H1 (cell line): ENCODE results near the gene JAKMIP3. TPM values are rescaled to one million over a fixed set of nuclear protein-coding genes. Genes with fewer than 3 reads are reported as not detected.

Experiments
- CTCF ChIA-PET: fragments of 300-600 bp; sonication (Branson Sonifier 250); formaldehyde crosslinking; loops from one replicate; lab custom pipeline; 2021; ENCODE audit not compliant: partially characterized antibody; lab: Charles Lee
- POLR2A ChIA-PET: fragments of 300-600 bp; sonication (Branson Sonifier 250); formaldehyde crosslinking; loops from one replicate; lab custom pipeline; 2021; ENCODE audit warnings: inconsistent platforms; ENCODE audit not compliant: partially characterized antibody; lab: Charles Lee
- DNase-seq, 2 experiments: peaks; one replicate each; pipeline versions ENCODE4 v3.0.0 to v3.0.0-alpha.2; 2010 to 2022; ENCODE audit warnings: low spot score in 2 of 2, low read depth in 1 of 2, mixed read lengths in 1 of 2
- FAIRE-seq: peaks from 2 replicates; lab custom pipeline; 2011; peaks lifted over from hg19 to GRCh38; lab: Jason Lieb, UNC
- H2AFZ ChIP-seq: 2 replicates; pipeline ENCODE4 v1.8.1; 2012; ENCODE audit warnings: low read length, inconsistent platforms
- H2AK5ac ChIP-seq: 2 replicates; pipeline ENCODE4 v1.6.1; 2013; ENCODE audit warnings: low read depth, low read length
- H2BK120ac ChIP-seq: replicated peaks from 2 replicates; pipeline ENCODE3; 2013; ENCODE audit warnings: low read depth, low read length, inconsistent platforms
- H2BK12ac ChIP-seq: 2 replicates; pipeline ENCODE4 v1.6.1; 2013; ENCODE audit warnings: low read depth, low read length
- H2BK15ac ChIP-seq: 2 replicates; pipeline ENCODE4 v1.6.1; 2013; ENCODE audit warnings: low read length
- H2BK20ac ChIP-seq: 2 replicates; pipeline ENCODE4 v1.6.1; 2013; ENCODE audit warnings: low read length
- H2BK5ac ChIP-seq: 2 replicates; pipeline ENCODE4 v1.6.1; 2013; ENCODE audit warnings: low read depth, low read length
- H3K14ac ChIP-seq: 2 replicates; pipeline ENCODE4 v1.6.1; 2013; ENCODE audit warnings: inconsistent platforms; ENCODE audit not compliant: insufficient read length
- H3K18ac ChIP-seq: 2 replicates; pipeline ENCODE4 v1.6.1; 2013; ENCODE audit warnings: low read length; ENCODE audit errors: extremely low read depth
- H3K23ac ChIP-seq: 2 replicates; pipeline ENCODE4 v1.6.1; 2013; ENCODE audit warnings: inconsistent platforms; ENCODE audit not compliant: insufficient read length
- H3K23me2 ChIP-seq: 2 replicates; pipeline ENCODE4 v1.6.1; 2013; ENCODE audit warnings: low read depth, low read length
- H3K27ac ChIP-seq: 2 replicates; pipeline ENCODE4 v1.6.1; 2011; ENCODE audit warnings: low read depth, low read length, inconsistent platforms
- H3K27me3 ChIP-seq, 4 experiments: replicated peaks in 1 of 4; 1 replicate in 1 of 4; 2 replicates in 3 of 4; pipeline versions ENCODE4 v1.6.1 to v1.8.1; 2011 to 2013; ENCODE audit warnings: low read length in 3 of 4, mild to moderate bottlenecking in 3 of 4, inconsistent platforms in 2 of 4, mixed read lengths in 2 of 4, moderate library complexity in 1 of 4; ENCODE audit not compliant: control insufficient read depth in 3 of 4, insufficient read depth in 3 of 4; ENCODE audit errors: extremely low read depth in 1 of 4
- H3K36me3 ChIP-seq, 4 experiments: 2 replicates each; pipeline versions ENCODE4 v1.6.1 to v1.8.1; 2011 to 2013; ENCODE audit warnings: mild to moderate bottlenecking in 4 of 4, low read length in 3 of 4, moderate library complexity in 2 of 4, control low read depth in 1 of 4, inconsistent platforms in 1 of 4; ENCODE audit not compliant: insufficient read depth in 4 of 4, control insufficient read depth in 2 of 4
- H3K4ac ChIP-seq: replicated peaks from 2 replicates; pipeline ENCODE3; 2013; ENCODE audit warnings: low read length, low read depth, mixed read lengths, inconsistent platforms; ENCODE audit not compliant: insufficient read length
- H3K4me1 ChIP-seq, 4 experiments: replicated peaks in 1 of 4; 1 replicate in 1 of 4; 2 replicates in 3 of 4; pipeline versions ENCODE4 v1.6.1 to v1.8.1; 2011 to 2013; ENCODE audit warnings: low read length in 3 of 4, inconsistent platforms in 2 of 4, mixed read lengths in 1 of 4; ENCODE audit not compliant: insufficient read depth in 4 of 4, control insufficient read depth in 3 of 4
- H3K4me2 ChIP-seq, 2 experiments: 2 replicates each; pipeline versions ENCODE4 v1.6.1 to v1.8.1; 2011 to 2013; ENCODE audit warnings: low read depth in 2 of 2, low read length in 2 of 2, control low read depth in 1 of 2, inconsistent platforms in 1 of 2, mild to moderate bottlenecking in 1 of 2; ENCODE audit not compliant: insufficient read depth in 1 of 2
- H3K4me3 ChIP-seq, 4 experiments: fragments of 200-600, 300-600 bp in 1 of 4; sonication (generic), shearing (Covaris generic), sonication (Bioruptor Twin) in 1 of 4; 2 replicates each; pipeline versions ENCODE4 v1.5.1 to v1.8.1; 2011 to 2016; ENCODE audit warnings: low read length in 4 of 4, low read depth in 3 of 4, control low read depth in 2 of 4, inconsistent platforms in 2 of 4, mild to moderate bottlenecking in 2 of 4, mixed read lengths in 1 of 4, moderate library complexity in 1 of 4; ENCODE audit not compliant: insufficient read depth in 2 of 4; ENCODE audit errors: extremely low read depth in 1 of 4
- H3K56ac ChIP-seq: replicated peaks from 2 replicates; pipeline ENCODE3; 2013; ENCODE audit warnings: low read depth, mild to moderate bottlenecking, mixed read lengths, low read length, inconsistent platforms; ENCODE audit not compliant: insufficient read length
- H3K79me1 ChIP-seq: 2 replicates; pipeline ENCODE4 v1.6.1; 2013; ENCODE audit warnings: low read depth, low read length, control low read depth
- H3K79me2 ChIP-seq, 2 experiments: 2 replicates each; pipeline versions ENCODE4 v1.6.1 to v1.8.1; 2012 to 2013; ENCODE audit warnings: low read length in 2 of 2, mild to moderate bottlenecking in 2 of 2, inconsistent platforms in 1 of 2; ENCODE audit not compliant: insufficient read depth in 2 of 2, control insufficient read depth in 1 of 2
- H3K9ac ChIP-seq, 4 experiments: replicated peaks in 1 of 4; 1 replicate in 1 of 4; 2 replicates in 3 of 4; pipeline versions ENCODE4 v1.6.1 to v1.8.1; 2011 to 2013; ENCODE audit warnings: low read depth in 3 of 4, low read length in 3 of 4, control low read depth in 2 of 4, mild to moderate bottlenecking in 2 of 4, moderate library complexity in 2 of 4, inconsistent platforms in 1 of 4; ENCODE audit errors: extremely low read depth in 1 of 4
- H3K9me3 ChIP-seq, 2 experiments: 2 replicates each; pipeline versions ENCODE4 v1.6.1 to v1.8.1; 2012 to 2013; ENCODE audit warnings: mild to moderate bottlenecking in 2 of 2, moderate library complexity in 2 of 2, control low read depth in 1 of 2, inconsistent platforms in 1 of 2, low read depth in 1 of 2, low read length in 1 of 2, mixed read lengths in 1 of 2; ENCODE audit not compliant: insufficient read depth in 2 of 2
- H4K20me1 ChIP-seq, 2 experiments: replicated peaks in 1 of 2; 2 replicates each; pipeline versions ENCODE3 to v1.8.1; 2011 to 2013; ENCODE audit warnings: inconsistent platforms in 2 of 2, low read length in 2 of 2, mild to moderate bottlenecking in 1 of 2; ENCODE audit not compliant: insufficient read depth in 2 of 2, control insufficient read depth in 1 of 2
- H4K5ac ChIP-seq: 2 replicates; pipeline ENCODE4 v1.6.1; 2013; ENCODE audit warnings: low read length, low read depth, mixed read lengths, inconsistent platforms; ENCODE audit not compliant: insufficient read length
- H4K8ac ChIP-seq: 2 replicates; pipeline ENCODE4 v1.8.0; 2013; ENCODE audit warnings: mild to moderate bottlenecking, moderate library complexity, low read length, inconsistent platforms; ENCODE audit not compliant: insufficient read depth; ENCODE audit errors: extremely low read depth
- H4K91ac ChIP-seq: replicated peaks from 2 replicates; pipeline ENCODE3; 2013; ENCODE audit warnings: low read length, mixed read lengths, inconsistent platforms; ENCODE audit not compliant: insufficient read length
- CTCF ChIP-seq, 3 experiments: IDR thresholded peaks; 1 replicate in 2 of 3; 2 replicates in 1 of 3; pipeline versions ENCODE4 v1.5.1 to v1.6.1; 2011; ENCODE audit warnings: low read length in 3 of 3, mild to moderate bottlenecking in 3 of 3, inconsistent platforms in 2 of 3, low read depth in 1 of 3, moderate library complexity in 1 of 3; ENCODE audit not compliant: insufficient read depth in 1 of 3; ENCODE audit errors: control extremely low read depth in 1 of 3
- RAD21 ChIP-seq, 2 experiments: IDR thresholded peaks in 1 of 2; conservative IDR thresholded peaks in 1 of 2; 2 replicates each; pipeline ENCODE4 v1.6.1; 2011; ENCODE audit warnings: low read depth in 2 of 2, low read length in 2 of 2, improper control_type of control experiment in 1 of 2, inconsistent platforms in 1 of 2, mild to moderate bottlenecking in 1 of 2, moderate library complexity in 1 of 2
- YY1 ChIP-seq: IDR thresholded peaks from 2 replicates; pipeline ENCODE4 v1.6.1; 2011; ENCODE audit warnings: low read depth, mild to moderate bottlenecking, low read length
- whole genome bisulfite sequencing, 2 experiments: shearing (Covaris generic) in 1 of 2; methylation state at CpG; one replicate each; pipeline versions ENCODE4 v1.1.6 to v1.1.7; 2013 to 2015; ENCODE audit warnings: low lambda C conversion rate in 2 of 2, mixed read lengths in 2 of 2, inconsistent platforms in 1 of 2, low coverage in 1 of 2, missing lambda C conversion rate in 1 of 2; ENCODE audit not compliant: insufficient replicate concordance in 2 of 2, insufficient coverage in 1 of 2, insufficient read length in 1 of 2; ENCODE audit errors: extremely low coverage in 1 of 2, missing lambda C conversion rate in 1 of 2; 5-methylcytosine and 5-hydroxymethylcytosine counted together
- polyA plus RNA-seq, 7 experiments: library from polyadenylated mRNA; depleted of rRNA in 3 of 7; stranded (reverse) in 5 of 7; unstranded in 2 of 7; fragments of >200 nt in 5 of 7; fragments of 200-250 nt in 2 of 7; gene quantifications; 1 replicate in 5 of 7; 2 replicates in 1 of 7; 4 replicates in 1 of 7; pipeline versions ENCODE4 v1.2.1 to v1.2.3, GENCODE V29; 2011 to 2013; ENCODE audit warnings: missing spikeins in 2 of 7, mixed read lengths in 2 of 7
- total RNA-seq: library from RNA; stranded (reverse); fragmentation: NEBNext Ultra II Directional; extraction: Animal tissue kit (Norgen Biotek cat#: 25700); gene quantifications from 2 replicates; pipeline ENCODE4 v1.2.1, GENCODE V29; 2021

Gene JAKMIP3
- total and polyA plus RNA-seq, 2 of the 8 experiments (the other 6 are each of a cell fraction or from before 2014, with no cell fraction given) = 0.83 to 0.91 TPM

GRCh38 chr10:132101529-132101928, 35.8 kb downstream of the JAKMIP3 start:
- no peak overlapping the region for H2BK12ac ChIP-seq
- ChIA-PET POLR2A (interaction anchor here (0.7 kb wide), 1 partner anchor 21 kb away, joined by 4 read pairs; no protein-coding TSS in a partner anchor), CTCF (interaction anchor here (0.8 to 4.1 kb wide), 11 partner anchors 9 to 61 kb away, joined by 3 to 19 read pairs (median 4); no protein-coding TSS in a partner anchor)
- no peak for FAIRE-seq
- H2BK15ac ChIP-seq = no peak overlapping the region
- no peak overlapping the region for H4K5ac ChIP-seq
- no peak overlapping the region for H2BK20ac ChIP-seq
- H3K9ac ChIP-seq = no peak overlapping the region
- no peaks in the 10 kb centered on the region for H3K9me3 ChIP-seq
- no peak overlapping the region for H2AFZ ChIP-seq
- TF ChIP-seq CTCF (IDR thresholded peaks at IDR 0.05; ENCODE audit: control extremely low read depth in 1 of 3, insufficient read depth in 1 of 3, low read depth in 1 of 3, low read length in 3 of 3) (peak; percentile 33 to 49 (median 37); a peak in 3 of 4 replicates), RAD21 (IDR thresholded peaks at IDR 0.05 in 1 of 2, conservative IDR thresholded peaks at IDR 0.05 in 1 of 2; ENCODE audit: low read depth in 2 of 2, low read length in 2 of 2) (peak; percentile 34 to 59; a peak in 3 of 4 replicates), YY1 (no peak)
- TF ChIP-seq, all 59 proteins: peak for 2
- no peaks in the 10 kb centered on the region; the same call in 1 of the 2 replicates for H3K79me1 ChIP-seq
- no peak overlapping the region for H3K27ac ChIP-seq
- H3K4ac ChIP-seq = no peak overlapping the region
- no peak overlapping the region for H2BK120ac ChIP-seq
- H3K56ac ChIP-seq = no peak overlapping the region
- peak in 1 of 2 experiments; percentile 50 for DNase-seq
- no peak overlapping the region for H3K23ac ChIP-seq
- no peaks in the 10 kb centered on the region for H3K79me2 ChIP-seq
- H4K8ac ChIP-seq = no peak overlapping the region
- H4K91ac ChIP-seq = no peak overlapping the region
- no peaks in the 10 kb centered on the region for H3K23me2 ChIP-seq
- no peaks in the 10 kb centered on the region for H3K36me3 ChIP-seq
- no peak overlapping the region for H3K4me3 ChIP-seq
- H3K14ac ChIP-seq = no peak overlapping the region
- H3K4me2 ChIP-seq = no peak overlapping the region
- H2BK5ac ChIP-seq = no peak overlapping the region
- H3K27me3 ChIP-seq = no peaks in the 10 kb centered on the region
- WGBS, 2 experiments = 85% methylated on average over 10 of the region's 10 CpGs; no CpG with 5 or more reads in 1 of the 2 experiments
- no peak overlapping the region for H2AK5ac ChIP-seq
- no peaks in the 10 kb centered on the region; a peak in 1 of 7 replicates for H3K4me1 ChIP-seq
- peaks cover 0 to 1% of the 10 kb centered on the region in 2 experiments for H4K20me1 ChIP-seq
- no peak overlapping the region for H3K18ac ChIP-seq
